ENCODE measurements around the gene PHYH.
"Not testable (repeated sequence)": the region's sequence is repeated elsewhere in the genome, so short reads cannot be mapped to it uniquely, and the experiment has no call there.

PHYH gene

DNA sequence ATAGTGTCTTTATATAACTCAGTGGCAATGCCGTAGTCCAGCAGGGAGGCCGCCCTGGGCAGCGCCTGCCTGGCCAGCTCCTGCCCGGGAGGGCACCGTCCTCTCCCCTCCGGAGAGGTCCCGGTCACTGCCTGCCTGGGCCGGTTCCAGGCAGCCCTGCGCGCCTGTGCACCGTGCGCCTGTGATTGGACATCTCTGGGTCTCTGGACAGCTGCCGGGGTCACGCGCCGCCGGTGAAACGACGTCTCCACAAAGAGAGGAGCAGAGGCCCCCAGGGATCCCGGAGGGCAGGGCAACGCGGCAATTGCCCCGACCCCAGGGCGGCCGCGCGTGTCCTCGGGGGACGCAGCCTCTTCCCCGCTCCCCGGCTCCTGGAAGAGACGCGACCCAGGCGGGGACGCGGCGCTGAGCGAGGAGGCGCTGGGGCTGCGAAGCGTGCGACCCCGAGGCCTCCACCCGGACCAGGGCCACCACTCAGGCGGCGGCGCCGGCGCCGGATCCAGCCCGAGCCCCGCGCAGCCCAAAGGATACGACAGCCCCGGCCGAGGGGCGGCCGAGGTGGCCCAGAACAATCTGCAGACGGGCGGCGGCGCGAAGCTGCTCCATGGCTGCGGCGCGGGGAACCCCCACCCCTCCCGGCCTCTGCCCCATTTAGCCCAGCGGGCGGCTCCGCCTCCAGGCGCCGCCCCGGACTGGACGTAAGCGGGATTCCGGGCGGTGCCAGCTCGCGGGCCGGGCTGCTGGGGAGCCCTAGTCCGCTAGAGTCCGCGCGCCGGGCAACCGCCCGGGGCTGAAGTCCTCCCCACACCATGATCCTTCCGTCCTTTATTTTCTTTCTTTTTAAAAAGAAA lies at the start of gene PHYH:
Gene PHYH (minus strand): TSS at position 628 of the 851 bp plus-strand sequence. CDS start 22 bp downstream, at position 606.
- peak; percentile 80 for DNase-seq (ENCODE audit: low read depth)

DNA sequence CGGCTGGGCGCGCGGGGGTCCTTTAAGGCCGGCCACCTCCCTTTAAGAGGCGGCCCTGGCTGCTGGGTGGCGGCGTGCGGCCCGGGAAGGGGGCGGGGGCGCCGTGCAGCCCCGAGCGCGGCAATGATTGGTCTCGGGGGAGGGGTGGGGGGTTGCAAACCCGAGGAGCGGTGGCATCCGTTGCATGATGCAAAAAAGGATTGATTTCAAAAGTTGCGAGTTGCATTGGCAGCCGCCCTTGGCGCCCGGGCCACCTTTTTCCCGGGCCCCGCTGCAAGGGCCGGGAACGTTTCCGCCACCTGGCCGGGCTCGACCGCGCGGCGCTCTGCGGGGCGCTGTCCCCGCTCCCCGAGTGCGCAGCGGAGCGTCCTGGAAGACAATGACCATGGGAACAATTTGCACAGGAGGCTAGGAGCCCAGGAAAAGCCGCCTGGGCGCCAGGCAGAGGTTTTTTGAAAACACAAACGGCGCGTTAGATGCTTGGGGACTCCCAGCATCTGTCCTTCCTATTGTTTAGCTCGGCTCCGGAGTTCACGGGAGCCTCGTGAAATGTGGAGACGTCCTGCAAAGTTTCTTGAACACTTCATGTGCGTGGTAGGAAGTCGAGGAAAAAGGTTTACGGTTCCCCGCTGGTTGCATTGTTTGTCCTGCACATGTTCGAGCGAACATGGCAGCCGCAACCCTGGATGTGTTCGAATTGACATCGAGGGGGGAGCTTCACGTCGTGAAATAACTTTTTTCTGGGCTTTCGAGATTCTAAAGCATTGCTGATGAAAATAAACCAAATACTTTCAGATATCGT lies 48.6 kb upstream of the PHYH start, which contains the start of gene SEPHS1:
Gene SEPHS1 (minus strand): TSS at position 78 of the 802 bp plus-strand sequence. CDS start 3,343 bp downstream, outside the sequence.
- peak; percentile 54 for DNase-seq (ENCODE audit: low read depth)

DNA sequence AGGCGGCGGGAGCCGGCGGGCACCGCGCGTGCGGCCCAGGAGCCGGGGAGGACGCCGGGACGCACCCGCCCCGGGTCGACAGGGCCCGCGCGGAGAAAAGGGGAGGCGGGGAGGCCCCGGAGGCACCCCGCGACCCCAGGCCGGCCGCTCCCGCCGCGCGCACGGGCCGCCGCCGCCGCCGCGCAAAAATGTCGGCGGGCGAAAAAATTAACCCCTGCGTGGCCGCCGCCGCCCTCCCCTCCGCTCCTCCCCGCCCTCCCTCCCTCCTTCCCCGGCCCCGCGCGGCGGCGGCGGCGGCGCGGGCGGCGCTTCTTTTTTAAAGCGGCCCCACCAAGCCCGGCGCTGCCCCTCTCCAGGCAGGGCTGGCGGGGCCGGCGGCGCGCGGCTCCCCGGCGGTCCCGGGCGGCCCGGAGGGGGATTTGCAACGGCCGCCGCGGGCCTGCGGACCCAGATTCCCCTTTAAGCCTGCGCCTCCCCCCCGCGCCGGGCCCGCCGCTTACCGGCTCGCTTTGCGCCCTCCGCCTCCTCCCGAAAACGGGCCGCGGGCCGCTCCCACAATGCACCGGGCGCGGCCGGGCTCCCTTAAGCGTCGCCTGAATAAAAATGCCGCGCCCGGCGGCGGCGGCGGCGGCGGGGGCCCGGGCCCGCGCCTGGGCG lies 47.8 kb upstream of the PHYH start:
- peak; percentile 80 for DNase-seq (ENCODE audit: low read depth)

DNA sequence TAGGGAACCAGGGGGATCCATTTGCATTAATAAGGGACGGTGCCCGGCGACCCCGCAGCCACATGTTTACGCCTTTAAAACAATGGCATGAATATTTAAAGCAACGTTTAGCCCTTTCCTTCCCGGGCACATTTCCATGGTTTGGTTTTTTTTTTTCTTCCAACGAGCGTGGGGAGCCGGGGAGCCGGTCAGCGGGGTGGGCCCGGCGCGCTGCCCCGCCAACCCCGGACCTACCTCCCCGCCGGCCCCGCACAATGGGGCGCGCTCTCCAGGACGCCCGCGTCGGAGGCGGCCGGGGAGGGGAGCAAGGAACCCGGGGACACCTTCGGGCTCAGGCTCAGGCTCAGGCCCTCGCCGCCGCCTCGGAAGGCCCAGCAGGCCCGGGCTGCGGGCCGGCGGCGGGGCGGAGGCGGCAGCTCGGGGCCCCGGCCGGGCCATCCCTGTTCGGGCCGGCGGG lies 47.2 kb upstream of the PHYH start:
- DNase-seq (ENCODE audit: low read depth) = peak; percentile 33

DNA sequence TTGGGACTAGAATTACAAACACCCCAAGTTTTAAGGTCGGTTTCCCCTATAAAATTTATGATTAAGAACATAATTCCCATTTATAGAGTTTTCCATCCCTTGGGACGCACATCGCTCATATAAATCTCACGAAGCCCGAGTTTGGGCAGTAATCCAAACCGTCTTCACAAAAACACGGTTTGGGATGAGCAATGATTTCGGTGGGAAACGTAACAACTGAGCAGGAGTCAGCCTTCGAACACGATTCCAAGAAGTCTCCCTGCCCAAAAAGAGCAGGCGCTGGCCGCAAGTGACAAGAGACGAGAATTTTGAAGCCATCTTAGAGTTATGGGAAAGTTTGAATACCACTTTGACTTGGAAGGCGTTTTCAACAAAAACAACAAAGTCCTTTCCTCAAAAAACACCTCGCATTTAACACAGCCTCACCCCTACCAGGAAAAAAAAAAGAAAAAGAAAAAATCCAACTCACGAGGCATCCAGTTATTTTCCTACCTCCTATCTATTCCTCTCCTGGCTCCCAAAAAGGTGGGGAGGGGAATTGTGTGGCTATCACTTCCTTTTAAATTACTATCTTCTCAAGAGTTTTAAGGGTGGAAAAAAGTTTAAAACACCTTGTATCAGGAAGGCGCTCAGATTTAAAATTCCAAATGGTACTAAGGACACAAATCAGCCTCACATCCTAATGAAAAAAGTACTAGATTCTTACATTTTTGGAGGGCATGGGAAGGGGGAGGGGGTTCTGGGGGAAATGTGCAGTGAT lies 46.6 kb upstream of the PHYH start:
- peak; percentile 52 for DNase-seq (ENCODE audit: low read depth)

- DNase-seq (ENCODE audit: low read depth) = no peak
Observed at GRCh38 chr10:13340626-13341376, 40.9 kb upstream of the PHYH start.

- no peak for DNase-seq (ENCODE audit: low read depth)
Observed at GRCh38 chr10:13340068-13340467, 40.2 kb upstream of the PHYH start.

DNA sequence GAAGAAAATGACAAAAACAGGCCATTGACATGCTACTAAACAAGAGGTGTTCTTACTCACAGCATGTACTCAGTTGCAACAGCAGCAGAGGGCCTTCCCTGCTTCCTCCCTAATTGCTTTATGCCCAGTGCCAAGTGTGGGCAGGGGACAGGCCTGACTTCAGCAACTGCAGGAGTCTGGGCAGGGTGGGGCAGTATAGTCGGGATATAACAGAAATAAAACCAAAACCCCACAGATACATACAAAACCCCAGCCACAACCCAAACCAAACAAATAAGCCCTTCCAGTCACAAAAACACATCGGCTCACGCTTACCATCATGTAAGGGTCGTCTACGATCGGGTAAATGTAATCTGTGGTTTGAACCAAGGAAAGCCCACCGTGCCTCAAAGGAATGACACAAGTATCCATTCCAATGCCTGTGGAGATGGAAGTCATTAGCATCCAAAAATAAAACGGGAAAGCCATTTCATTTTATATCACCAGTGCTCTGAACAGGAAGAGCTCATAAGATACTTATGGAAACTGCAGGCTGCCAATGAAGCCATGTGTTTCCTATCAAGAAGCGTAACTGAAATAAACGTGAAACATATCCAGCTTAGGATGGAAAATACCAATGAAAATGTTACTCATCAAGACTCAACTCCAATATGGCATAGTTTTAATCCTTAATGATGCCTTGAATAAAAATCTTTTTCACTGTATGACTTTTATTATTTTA lies 38.7 kb upstream of the PHYH start:
- peak; percentile 36 for DNase-seq (ENCODE audit: low read depth)

GRCh38 chr10:13337827-13338196 lies 37.9 kb upstream of the PHYH start:
- DNase-seq (ENCODE audit: low read depth) = no peak

DNA sequence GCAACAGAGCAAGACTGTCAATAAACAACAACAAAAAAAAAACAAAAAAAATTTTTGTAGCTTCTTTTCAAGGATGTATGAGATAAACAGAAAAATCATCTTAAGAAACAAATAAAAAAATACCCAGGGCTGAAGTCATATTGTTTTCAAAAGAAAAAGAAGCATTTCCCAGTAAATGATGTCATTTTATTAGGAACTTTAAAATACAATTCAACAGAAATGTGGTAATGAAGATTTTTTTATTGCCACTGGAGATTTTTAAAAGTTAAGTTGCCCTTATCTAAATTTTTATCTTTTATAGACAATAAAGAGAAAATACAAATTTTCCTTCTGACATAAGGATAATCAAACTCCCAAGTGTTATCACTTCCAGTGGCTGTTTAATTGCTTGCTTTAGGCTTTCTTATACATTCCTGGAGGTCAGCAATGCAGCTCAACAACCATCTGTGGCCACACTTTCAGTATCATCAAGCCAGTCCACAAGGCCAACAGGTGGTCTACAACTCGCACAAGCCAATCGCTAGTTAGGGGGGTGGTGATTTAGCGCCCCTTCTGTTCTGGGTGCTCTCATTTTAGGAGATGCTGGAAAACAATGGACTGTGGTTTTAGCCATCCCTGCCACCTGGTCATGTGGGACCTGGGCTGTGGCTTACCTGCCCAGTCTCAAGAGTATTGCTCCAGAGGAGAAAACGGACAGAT lies 37.4 kb upstream of the PHYH start:
- DNase-seq (ENCODE audit: low read depth) = no peak

GRCh38 chr10:13335881-13336280 lies 36.0 kb upstream of the PHYH start:
- DNase-seq (ENCODE audit: low read depth) = no peak

GRCh38 chr10:13334556-13334955 lies 34.7 kb upstream of the PHYH start:
- no peak for DNase-seq (ENCODE audit: low read depth)

DNA sequence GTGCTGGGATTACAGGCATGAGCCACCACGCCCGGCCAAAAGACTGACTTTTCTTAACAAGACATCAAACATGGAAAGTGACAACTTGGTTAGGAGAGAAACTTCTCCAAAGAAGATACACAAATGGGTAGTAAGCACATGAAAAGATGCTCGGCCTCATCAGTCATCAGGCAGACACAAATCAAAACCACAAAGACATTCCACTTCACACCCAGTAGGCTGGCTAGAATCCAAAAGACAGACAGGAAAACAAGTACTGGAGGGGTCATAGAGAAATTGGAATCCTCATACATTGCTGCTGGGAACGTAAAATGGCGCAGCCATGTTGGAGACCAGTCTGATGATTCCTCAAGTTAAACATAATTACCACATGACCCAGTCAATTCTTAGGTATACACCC lies 31.8 kb upstream of the PHYH start:
- DNase-seq (ENCODE audit: low read depth) = peak; percentile 42

GRCh38 chr10:13330980-13331379 lies 31.1 kb upstream of the PHYH start:
- not testable (repeated sequence) for DNase-seq (ENCODE audit: low read depth)

DNA sequence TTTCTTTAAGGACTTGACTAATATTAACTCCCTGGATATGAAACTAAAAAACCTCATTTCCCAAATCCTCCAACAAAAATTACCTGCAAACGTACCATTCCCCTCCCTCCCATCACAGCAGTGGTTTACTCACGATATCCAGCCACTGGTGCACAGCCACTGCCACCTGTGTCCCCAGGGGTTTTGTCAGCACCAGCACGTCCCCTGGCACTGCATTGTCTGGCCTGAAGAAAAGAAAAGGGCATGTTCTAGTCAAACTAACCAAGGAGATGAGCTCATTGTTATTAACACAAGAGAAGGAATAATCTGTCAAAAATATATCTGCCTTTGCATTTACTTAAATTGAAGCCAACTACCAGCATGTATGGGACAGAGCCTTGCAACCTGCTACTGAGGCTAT lies 29.7 kb upstream of the PHYH start:
- no peak for DNase-seq (ENCODE audit: low read depth)

GRCh38 chr10:13328613-13329012 lies 28.7 kb upstream of the PHYH start:
- no peak for DNase-seq (ENCODE audit: low read depth)

DNA sequence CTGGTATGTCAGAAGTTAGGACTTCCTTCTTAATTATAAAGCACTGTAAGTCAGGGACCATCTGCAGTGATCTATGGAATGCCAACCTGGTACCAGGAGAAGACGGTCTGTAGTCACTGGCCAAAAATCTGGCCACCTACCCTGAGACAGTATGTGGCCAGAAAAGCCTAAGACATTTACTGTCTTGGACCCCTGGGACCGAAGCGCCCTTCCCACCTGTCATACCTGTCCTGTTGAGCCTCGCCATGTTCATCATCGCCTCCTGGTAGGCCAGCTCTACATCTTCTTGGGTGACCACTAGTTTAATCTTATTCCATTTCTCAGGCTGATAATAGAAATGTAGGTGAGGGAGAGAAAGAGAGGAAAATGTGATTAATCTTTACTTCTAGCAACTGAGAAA lies 28.3 kb upstream of the PHYH start:
- no peak for DNase-seq (ENCODE audit: low read depth)

GRCh38 chr10:13327534-13327933 lies 27.7 kb upstream of the PHYH start:
- DNase-seq (ENCODE audit: low read depth) = peak; percentile 21

DNA sequence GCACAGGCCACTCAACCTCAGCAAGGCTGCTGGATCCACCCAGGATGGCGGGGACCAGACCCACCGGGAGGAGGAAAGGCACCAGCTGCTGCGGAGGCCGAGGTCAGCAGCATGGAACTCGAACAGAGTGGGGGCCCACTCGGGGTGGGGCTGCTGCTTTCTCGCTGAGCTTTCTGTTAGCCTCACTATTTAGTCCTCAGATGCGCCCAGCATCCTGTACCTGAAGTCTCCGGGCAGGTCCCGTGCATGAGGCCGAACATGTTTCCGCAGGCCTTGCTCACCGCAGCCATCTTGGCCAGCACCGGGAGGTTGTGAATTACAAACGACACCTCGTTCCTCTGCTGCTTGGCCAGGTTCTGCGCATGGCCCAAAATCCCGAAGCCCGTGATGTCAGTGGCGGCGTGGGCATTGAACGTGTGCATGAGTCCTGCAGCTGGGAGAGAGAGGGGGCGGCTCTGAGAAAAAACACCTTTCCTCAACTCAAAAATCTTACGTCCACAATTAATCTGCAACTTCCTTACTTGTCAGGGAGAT lies 22.8 kb upstream of the PHYH start:
- DNase-seq (ENCODE audit: low read depth) = no peak

Data from iris pigment epithelial cell (primary cell).